Measurements from ENCODE around the gene NFATC2. TPM values are rescaled to one million over a fixed set of nuclear protein-coding genes. Genes with fewer than 3 reads are reported as not detected.
A peak's percentile ranks its signal among the peaks of the same experiment; 100 is the strongest.

NFATC2 gene
- total RNA-seq, 1 donor from 2014 or later: 3.9 TPM

- no peak overlapping the region for H3K27ac Mint-ChIP-seq (ENCODE audit: unreplicated experiment)
- Histone ChIP-seq H3K79me2 (ENCODE audit: insufficient read depth, low read length) (no peaks in the 10 kb centered on the region), H3K4me3 (ENCODE audit: insufficient read depth, low read depth, low read length) (no peak overlapping the region), H3K4me2 (ENCODE audit: low read length) (no peak overlapping the region), H3K36me3 (ENCODE audit: insufficient read depth, low read length) (no peaks in the 10 kb centered on the region), H2AFZ (ENCODE audit: low read depth, low read length) (no peak overlapping the region), H3K27ac (ENCODE audit: low read depth, low read length) (no peak overlapping the region), H3K9me3 (ENCODE audit: insufficient read depth, low read depth, low read length) (no peaks in the 10 kb centered on the region), H4K20me1 (ENCODE audit: insufficient read depth, low read length) (no peaks in the 10 kb centered on the region), H3K9ac (ENCODE audit: low read length) (no peak overlapping the region), H3K4me1 (ENCODE audit: insufficient read depth, low read length) (peaks cover 17% of the 10 kb centered on the region), H3K27me3 (ENCODE audit: insufficient read depth, low read length) (no peaks in the 10 kb centered on the region)
- peaks cover 3% of the 10 kb centered on the region for H3K9me3 Mint-ChIP-seq (ENCODE audit: unreplicated experiment)
- no peak overlapping the region for H3K4me3 Mint-ChIP-seq (ENCODE audit: unreplicated experiment)
- TF ChIP-seq CTCF (IDR thresholded peaks at IDR 0.05; ENCODE audit: insufficient read depth, low read depth, low read length) (no peak), EZH2 (IDR thresholded peaks at IDR 0.05; ENCODE audit: insufficient read depth, low read length) (no peak)
- H3K4me1 Mint-ChIP-seq (ENCODE audit: low read depth, unreplicated experiment): peaks cover 14% of the 10 kb centered on the region
- DNase-seq (ENCODE audit: low read depth): no peak
- peaks cover 17% of the 10 kb centered on the region for H3K27me3 Mint-ChIP-seq (ENCODE audit: low read depth, unreplicated experiment)
- no peaks in the 10 kb centered on the region for H3K36me3 Mint-ChIP-seq (ENCODE audit: low read depth, unreplicated experiment)
- FAIRE-seq: no peak
These were observed 25.1 kb upstream of the NFATC2 start for GRCh38 chr20:51567622-51568021.

GRCh38 chr20:51566594-51566993 lies 24.1 kb upstream of the NFATC2 start:
- Histone ChIP-seq H3K4me2 (ENCODE audit: low read length) (no peak overlapping the region), H3K27ac (ENCODE audit: low read depth, low read length) (no peak overlapping the region), H4K20me1 (ENCODE audit: insufficient read depth, low read length) (peaks cover 2% of the 10 kb centered on the region), H3K79me2 (ENCODE audit: insufficient read depth, low read length) (no peaks in the 10 kb centered on the region), H3K4me1 (ENCODE audit: insufficient read depth, low read length) (peaks cover 17% of the 10 kb centered on the region), H3K9me3 (ENCODE audit: insufficient read depth, low read depth, low read length) (no peaks in the 10 kb centered on the region), H3K36me3 (ENCODE audit: insufficient read depth, low read length) (no peaks in the 10 kb centered on the region), H3K27me3 (ENCODE audit: insufficient read depth, low read length) (no peaks in the 10 kb centered on the region), H3K4me3 (ENCODE audit: insufficient read depth, low read depth, low read length) (no peak overlapping the region), H3K9ac (ENCODE audit: low read length) (no peak overlapping the region), H2AFZ (ENCODE audit: low read depth, low read length) (no peak overlapping the region)
- no peak overlapping the region for H3K27ac Mint-ChIP-seq (ENCODE audit: unreplicated experiment)
- FAIRE-seq: no peak
- H3K4me1 Mint-ChIP-seq (ENCODE audit: low read depth, unreplicated experiment): peaks cover 14% of the 10 kb centered on the region
- no peaks in the 10 kb centered on the region for H3K36me3 Mint-ChIP-seq (ENCODE audit: low read depth, unreplicated experiment)
- no peak overlapping the region for H3K4me3 Mint-ChIP-seq (ENCODE audit: unreplicated experiment)
- peaks cover 3% of the 10 kb centered on the region for H3K9me3 Mint-ChIP-seq (ENCODE audit: unreplicated experiment)
- TF ChIP-seq CTCF (IDR thresholded peaks at IDR 0.05; ENCODE audit: insufficient read depth, low read depth, low read length): no peak
- no peak for TF ChIP-seq EZH2 (IDR thresholded peaks at IDR 0.05; ENCODE audit: insufficient read depth, low read length)
- peaks cover 8% of the 10 kb centered on the region for H3K27me3 Mint-ChIP-seq (ENCODE audit: low read depth, unreplicated experiment)
- no peak for DNase-seq (ENCODE audit: low read depth)

- FAIRE-seq (no peak), DNase-seq (ENCODE audit: low read depth) (peak; percentile 41)
- no peak for TF ChIP-seq EZH2 (IDR thresholded peaks at IDR 0.05; ENCODE audit: insufficient read depth, low read length)
- no peak for TF ChIP-seq CTCF (IDR thresholded peaks at IDR 0.05; ENCODE audit: insufficient read depth, low read depth, low read length)
- peaks cover 1% of the 10 kb centered on the region for H3K79me2 ChIP-seq (ENCODE audit: insufficient read depth, low read length)
- peaks cover 23% of the 10 kb centered on the region for H3K4me1 ChIP-seq (ENCODE audit: insufficient read depth, low read length)
- H3K27me3 ChIP-seq (ENCODE audit: insufficient read depth, low read length): no peaks in the 10 kb centered on the region
- Mint-ChIP-seq H3K27me3 (ENCODE audit: low read depth, unreplicated experiment) (peaks cover 7% of the 10 kb centered on the region), H3K36me3 (ENCODE audit: low read depth, unreplicated experiment) (no peaks in the 10 kb centered on the region), H3K4me1 (ENCODE audit: low read depth, unreplicated experiment) (peaks cover 20% of the 10 kb centered on the region), H3K4me3 (ENCODE audit: unreplicated experiment) (no peak overlapping the region), H3K27ac (ENCODE audit: unreplicated experiment) (no peak overlapping the region), H3K9me3 (ENCODE audit: unreplicated experiment) (peaks cover 3% of the 10 kb centered on the region)
- H3K4me3 ChIP-seq (ENCODE audit: insufficient read depth, low read depth, low read length): no peak overlapping the region
- peak overlapping the region; percentile 50 for H3K9ac ChIP-seq (ENCODE audit: low read length)
- peaks cover 9% of the 10 kb centered on the region for H4K20me1 ChIP-seq (ENCODE audit: insufficient read depth, low read length)
- H3K27ac ChIP-seq (ENCODE audit: low read depth, low read length): no peak overlapping the region
- H2AFZ ChIP-seq (ENCODE audit: low read depth, low read length): peak overlapping the region; percentile 20
- H3K4me2 ChIP-seq (ENCODE audit: low read length): peak overlapping the region; percentile 64
- no peaks in the 10 kb centered on the region for H3K36me3 ChIP-seq (ENCODE audit: insufficient read depth, low read length)
- no peaks in the 10 kb centered on the region for H3K9me3 ChIP-seq (ENCODE audit: insufficient read depth, low read depth, low read length)
These were observed 23.0 kb upstream of the NFATC2 start for GRCh38 chr20:51565298-51566144.

Data from astrocyte (in vitro differentiated cells and primary cell).